Measurements from ENCODE around the gene SCN8A. TPM values are rescaled to one million over a fixed set of nuclear protein-coding genes. Genes with fewer than 3 reads are reported as not detected.

The SCN8A gene
- total RNA-seq, 1 donor from 2014 or later, result 1.3 TPM

- H3K27me3 ChIP-seq (ENCODE audit: control insufficient read depth, insufficient read depth, low read length), result no peaks in the 10 kb centered on the region
- no peak for DNase-seq (ENCODE audit: low read depth)
- no peak for TF ChIP-seq CTCF (IDR thresholded peaks at IDR 0.05; ENCODE audit: insufficient read depth, low read length, poor library complexity, severe bottlenecking)
- no peaks in the 10 kb centered on the region for H3K36me3 ChIP-seq (ENCODE audit: control insufficient read depth, insufficient read depth, low read length)
- no peak overlapping the region for H3K4me3 ChIP-seq (ENCODE audit: low read depth, low read length)
Measured at GRCh38 chr12:51694146-51694545, 103.1 kb downstream of the SCN8A start.

- Histone ChIP-seq H3K27me3 (ENCODE audit: control insufficient read depth, insufficient read depth, low read length) (no peaks in the 10 kb centered on the region), H3K36me3 (ENCODE audit: control insufficient read depth, insufficient read depth, low read length) (no peaks in the 10 kb centered on the region), H3K4me3 (ENCODE audit: low read depth, low read length) (no peak overlapping the region)
- no peak for DNase-seq (ENCODE audit: low read depth)
- no peak for TF ChIP-seq CTCF (IDR thresholded peaks at IDR 0.05; ENCODE audit: insufficient read depth, low read length, poor library complexity, severe bottlenecking)
Measured at GRCh38 chr12:51695241-51696010, 104.4 kb downstream of the SCN8A start.

GRCh38 chr12:51699219-51699618 lies 108.2 kb downstream of the SCN8A start:
- DNase-seq (ENCODE audit: low read depth), result no peak

GRCh38 chr12:51700887-51701286 lies 109.9 kb downstream of the SCN8A start:
- Histone ChIP-seq H3K36me3 (ENCODE audit: control insufficient read depth, insufficient read depth, low read length) (no peaks in the 10 kb centered on the region), H3K4me3 (ENCODE audit: low read depth, low read length) (no peak overlapping the region), H3K27me3 (ENCODE audit: control insufficient read depth, insufficient read depth, low read length) (no peaks in the 10 kb centered on the region)
- DNase-seq (ENCODE audit: low read depth), result no peak
- TF ChIP-seq CTCF (IDR thresholded peaks at IDR 0.05; ENCODE audit: insufficient read depth, low read length, poor library complexity, severe bottlenecking), result no peak

More at GRCh38 chr12:51699219-51699618, 108.2 kb downstream of the SCN8A start:
- TF ChIP-seq CTCF (IDR thresholded peaks at IDR 0.05; ENCODE audit: insufficient read depth, low read length, poor library complexity, severe bottlenecking), result no peak
- H3K27me3 ChIP-seq (ENCODE audit: control insufficient read depth, insufficient read depth, low read length), result no peaks in the 10 kb centered on the region
- H3K4me3 ChIP-seq (ENCODE audit: low read depth, low read length), result no peak overlapping the region
- H3K36me3 ChIP-seq (ENCODE audit: control insufficient read depth, insufficient read depth, low read length), result no peaks in the 10 kb centered on the region

- H3K4me3 ChIP-seq (ENCODE audit: low read depth, low read length), result no peak overlapping the region
- no peaks in the 10 kb centered on the region for H3K27me3 ChIP-seq (ENCODE audit: control insufficient read depth, insufficient read depth, low read length)
- TF ChIP-seq CTCF (IDR thresholded peaks at IDR 0.05; ENCODE audit: insufficient read depth, low read length, poor library complexity, severe bottlenecking), result no peak
- no peaks in the 10 kb centered on the region for H3K36me3 ChIP-seq (ENCODE audit: control insufficient read depth, insufficient read depth, low read length)
- DNase-seq (ENCODE audit: low read depth), result no peak
Measured at GRCh38 chr12:51702587-51702986, 111.6 kb downstream of the SCN8A start.

GRCh38 chr12:51705450-51705849 lies 114.4 kb downstream of the SCN8A start:
- DNase-seq (ENCODE audit: low read depth), result no peak
- no peak for TF ChIP-seq CTCF (IDR thresholded peaks at IDR 0.05; ENCODE audit: insufficient read depth, low read length, poor library complexity, severe bottlenecking)
- Histone ChIP-seq H3K4me3 (ENCODE audit: low read depth, low read length) (no peak overlapping the region), H3K27me3 (ENCODE audit: control insufficient read depth, insufficient read depth, low read length) (no peaks in the 10 kb centered on the region), H3K36me3 (ENCODE audit: control insufficient read depth, insufficient read depth, low read length) (no peaks in the 10 kb centered on the region)
